Mucosa of descending colon (tissue), 3 donors: ENCODE measurements around the gene TAF4. TPM values are rescaled to one million over a fixed set of nuclear protein-coding genes. Genes with fewer than 3 reads are reported as not detected.

ENCODE experiments used
- ATAC-seq: fragments of 200-7000 bp; cut with Tn5 transposase; one replicate; pipeline ENCODE4 v1.9.1; 2020; ENCODE audit warnings: mild to moderate bottlenecking, moderate library complexity
- DNase-seq, 3 donors: peaks; one replicate each; pipeline ENCODE4 v3.0.0-alpha.2; 2020
- H3K36me3 ChIP-seq: fragments of 200-600 bp; one replicate; pipeline ENCODE4 v1.8.0; 2021; ENCODE audit warnings: low read depth, mild to moderate bottlenecking
- H3K4me1 ChIP-seq: fragments of 200-600 bp; one replicate; pipeline ENCODE4 v1.8.0; 2021; ENCODE audit warnings: low read depth, mild to moderate bottlenecking
- H3K4me3 ChIP-seq: fragments of 200-600 bp; one replicate; pipeline ENCODE4 v1.8.0; 2021; ENCODE audit warnings: mild to moderate bottlenecking
- H3K9me3 ChIP-seq: fragments of 200-600 bp; one replicate; pipeline ENCODE4 v1.8.0; 2021; ENCODE audit warnings: mild to moderate bottlenecking
- CTCF ChIP-seq: fragments of 200-600 bp; IDR thresholded peaks from one replicate; pipeline ENCODE4 v1.8.0; 2022; ENCODE audit warnings: antibody characterized with exemption, mild to moderate bottlenecking
- intact Hi-C, 2 donors: fragments of 100-400 bp; cut with DNase I in 1 of 2; cut with micrococcal nuclease in 1 of 2; formaldehyde crosslinking; loops; one replicate each; pipeline versions ENCODE4 v1.11.0 to v1.11.1; 2022; cut with DNase I, micrococcal nuclease
- total RNA-seq, 3 donors: library from RNA; stranded (reverse); fragmentation: NEBNext Ultra II Directional in 2 of 3; extraction: Animal tissue kit (Norgen Biotek cat#: 25700) in 2 of 3; gene quantifications; one replicate each; pipeline versions ENCODE4 v1.2.1 to v1.2.4, GENCODE V29; 2021 to 2023
- donor health status: DM: no; HTN: no; CAD: no; lungs with moderate emphysema.
- donor health status: DM: no; HTN: no; CAD: no.
- donor health status: DM: no; HTN: yes; CAD: no.

Gene TAF4
- total RNA-seq, 3 donors from 2014 or later, result 23.8 to 28.3 (median 27.5) TPM

GRCh38 chr20:62045529-62046285 lies 20.0 kb downstream of the TAF4 start:
- ATAC-seq (no peak), DNase-seq (no peak)
- no peaks in the 10 kb centered on the region for H3K4me1 ChIP-seq
- H3K9me3 ChIP-seq, result no peaks in the 10 kb centered on the region
- H3K4me3 ChIP-seq, result no peak overlapping the region
- intact Hi-C loops, result no loop called here
- H3K36me3 ChIP-seq, result no peaks in the 10 kb centered on the region
- TF ChIP-seq CTCF, result no peak

GRCh38 chr20:62045118-62045517 lies 20.6 kb downstream of the TAF4 start:
- ATAC-seq (no peak), DNase-seq (no peak)
- H3K36me3 ChIP-seq, result no peaks in the 10 kb centered on the region
- H3K9me3 ChIP-seq, result no peaks in the 10 kb centered on the region
- intact Hi-C loops, result no loop called here
- no peak overlapping the region for H3K4me3 ChIP-seq
- no peak for TF ChIP-seq CTCF
- no peaks in the 10 kb centered on the region for H3K4me1 ChIP-seq

- Histone ChIP-seq H3K4me3 (no peak overlapping the region), H3K36me3 (no peaks in the 10 kb centered on the region), H3K4me1 (no peaks in the 10 kb centered on the region), H3K9me3 (no peaks in the 10 kb centered on the region)
- intact Hi-C loops, result no loop called here
- DNase-seq (no peak), ATAC-seq (no peak)
- no peak for TF ChIP-seq CTCF
These were observed 21.1 kb downstream of the TAF4 start for GRCh38 chr20:62044631-62045030.

GRCh38 chr20:62043131-62043914 lies 22.4 kb downstream of the TAF4 start:
- no peak for DNase-seq
- ATAC-seq, result no peak
- no peak overlapping the region for H3K4me3 ChIP-seq
- intact Hi-C loops, result no loop called here
- H3K36me3 ChIP-seq, result no peaks in the 10 kb centered on the region
- no peaks in the 10 kb centered on the region for H3K4me1 ChIP-seq
- H3K9me3 ChIP-seq, result no peaks in the 10 kb centered on the region
- no peak for TF ChIP-seq CTCF

GRCh38 chr20:62042025-62042820 lies 23.5 kb downstream of the TAF4 start:
- H3K4me3 ChIP-seq, result no peak overlapping the region
- no peaks in the 10 kb centered on the region for H3K9me3 ChIP-seq
- no peaks in the 10 kb centered on the region for H3K36me3 ChIP-seq
- TF ChIP-seq CTCF, result no peak
- no peak for ATAC-seq
- no peak for DNase-seq
- H3K4me1 ChIP-seq, result no peaks in the 10 kb centered on the region
- intact Hi-C loops, result no loop called here
